Activated CD4-positive, alpha-beta T cell treated with anti-CD3 and anti-CD28 coated beads, Interleukin-2, amount 50 U/mL, for 4 hours (primary cell): ENCODE results near the gene PIGS.
"Not testable (repeated sequence)": the region's sequence is repeated elsewhere in the genome, so short reads cannot be mapped to it uniquely, and the experiment has no call there.

Experiments
- DNase-seq, 2 experiments: peaks; one replicate each; pipeline ENCODE4 v3.0.0-alpha.2; 2020

Gene PIGS

DNA sequence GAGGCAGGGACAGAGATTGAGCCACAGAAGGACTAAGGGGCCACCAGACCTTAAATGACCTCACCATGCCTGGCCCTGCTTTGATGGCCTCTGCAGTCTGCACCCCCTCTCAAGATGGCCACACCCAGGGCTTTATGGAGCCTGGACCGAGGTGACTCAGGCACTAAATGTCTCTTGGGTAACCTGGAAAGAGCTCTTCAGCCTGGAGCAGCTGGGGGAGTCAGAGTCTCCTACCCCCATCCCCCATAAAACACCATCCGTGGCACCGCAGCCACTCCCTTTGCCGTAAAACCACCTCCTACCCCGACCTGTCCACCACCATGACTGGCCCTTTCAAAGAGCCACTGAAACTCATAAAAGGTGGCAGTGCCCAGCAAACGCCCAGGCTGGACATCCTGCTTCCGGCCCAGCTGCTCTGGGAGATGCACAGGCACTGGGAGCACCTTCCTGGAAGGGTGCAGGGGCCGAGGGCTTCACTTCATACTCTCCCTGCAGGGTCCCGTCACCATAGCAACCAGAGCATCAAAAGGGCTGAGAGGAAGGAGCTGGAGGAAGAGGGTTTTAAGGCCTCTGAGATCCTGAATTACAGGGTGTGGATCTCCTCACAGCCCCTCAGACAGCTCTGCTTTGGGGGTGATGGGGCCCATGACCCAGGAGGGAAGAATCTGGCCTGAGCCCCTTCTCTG lies 42.9 kb downstream of the PIGS start:
- DNase-seq: no peak

DNA sequence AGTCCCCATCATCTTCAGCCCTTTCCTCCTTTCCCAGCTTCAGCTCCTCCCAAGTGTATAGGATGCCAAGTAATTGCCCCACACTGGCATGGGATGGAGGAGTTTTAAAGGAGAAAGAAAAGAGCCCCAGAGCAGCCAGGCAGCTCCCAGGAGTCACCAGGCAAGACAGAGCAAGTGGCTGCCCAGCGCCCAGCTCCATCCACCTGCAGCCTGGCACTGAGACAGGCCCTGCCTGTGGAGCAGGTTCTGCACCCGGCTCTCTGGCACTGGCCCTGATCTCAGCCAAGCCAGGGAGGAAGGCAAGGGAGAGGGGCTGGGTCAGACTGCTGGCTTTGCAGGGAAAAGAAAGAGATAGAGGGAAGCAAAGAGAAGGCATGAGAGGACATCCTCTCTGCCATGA lies 43.5 kb downstream of the PIGS start:
- no peak for DNase-seq

DNA sequence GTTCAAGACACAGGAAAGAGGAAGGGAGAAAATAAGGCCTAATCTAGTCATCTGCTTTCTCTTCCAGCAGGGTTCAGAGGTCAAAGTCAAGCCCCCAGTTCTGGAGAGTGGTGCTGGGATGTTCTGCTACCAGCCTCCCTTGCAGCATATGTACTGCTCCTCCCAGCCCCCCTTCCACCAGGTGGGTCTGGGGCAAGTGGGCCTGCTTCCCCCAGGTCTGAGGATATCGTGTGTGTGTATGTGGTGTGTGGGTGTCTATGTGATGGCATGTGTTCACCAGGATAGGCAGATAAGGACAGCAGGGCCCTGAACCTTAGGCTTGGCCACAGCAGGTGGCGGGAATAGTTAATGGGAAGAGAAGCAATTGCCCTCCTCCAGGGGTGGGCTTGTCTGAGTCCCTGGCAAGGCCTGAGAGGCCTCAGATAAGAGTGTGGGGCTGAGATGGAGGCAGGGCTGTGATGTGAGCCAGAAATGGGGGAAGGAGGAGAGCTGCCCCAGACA lies 44.1 kb downstream of the PIGS start:
- no peak for DNase-seq

DNA sequence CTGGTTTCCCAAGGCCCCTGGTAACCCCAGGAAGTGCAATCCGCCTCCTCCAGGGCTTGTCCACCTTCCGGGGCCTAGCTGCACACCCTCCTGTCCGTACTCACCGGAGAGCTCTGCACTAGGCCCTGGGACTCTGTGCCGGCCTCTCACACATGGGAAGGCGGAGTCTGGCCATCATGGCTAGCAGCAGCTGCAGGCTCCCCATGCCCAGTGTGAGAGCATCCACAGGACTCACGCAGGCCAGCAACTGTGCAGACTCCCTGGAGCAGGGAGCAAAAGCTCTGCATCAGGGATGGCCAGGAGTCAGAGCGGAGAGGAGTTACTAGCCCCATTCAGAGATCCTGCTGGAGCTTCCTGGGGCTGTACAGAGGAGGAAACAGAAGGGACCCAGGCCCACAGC lies 44.9 kb downstream of the PIGS start:
- DNase-seq: no peak

DNA sequence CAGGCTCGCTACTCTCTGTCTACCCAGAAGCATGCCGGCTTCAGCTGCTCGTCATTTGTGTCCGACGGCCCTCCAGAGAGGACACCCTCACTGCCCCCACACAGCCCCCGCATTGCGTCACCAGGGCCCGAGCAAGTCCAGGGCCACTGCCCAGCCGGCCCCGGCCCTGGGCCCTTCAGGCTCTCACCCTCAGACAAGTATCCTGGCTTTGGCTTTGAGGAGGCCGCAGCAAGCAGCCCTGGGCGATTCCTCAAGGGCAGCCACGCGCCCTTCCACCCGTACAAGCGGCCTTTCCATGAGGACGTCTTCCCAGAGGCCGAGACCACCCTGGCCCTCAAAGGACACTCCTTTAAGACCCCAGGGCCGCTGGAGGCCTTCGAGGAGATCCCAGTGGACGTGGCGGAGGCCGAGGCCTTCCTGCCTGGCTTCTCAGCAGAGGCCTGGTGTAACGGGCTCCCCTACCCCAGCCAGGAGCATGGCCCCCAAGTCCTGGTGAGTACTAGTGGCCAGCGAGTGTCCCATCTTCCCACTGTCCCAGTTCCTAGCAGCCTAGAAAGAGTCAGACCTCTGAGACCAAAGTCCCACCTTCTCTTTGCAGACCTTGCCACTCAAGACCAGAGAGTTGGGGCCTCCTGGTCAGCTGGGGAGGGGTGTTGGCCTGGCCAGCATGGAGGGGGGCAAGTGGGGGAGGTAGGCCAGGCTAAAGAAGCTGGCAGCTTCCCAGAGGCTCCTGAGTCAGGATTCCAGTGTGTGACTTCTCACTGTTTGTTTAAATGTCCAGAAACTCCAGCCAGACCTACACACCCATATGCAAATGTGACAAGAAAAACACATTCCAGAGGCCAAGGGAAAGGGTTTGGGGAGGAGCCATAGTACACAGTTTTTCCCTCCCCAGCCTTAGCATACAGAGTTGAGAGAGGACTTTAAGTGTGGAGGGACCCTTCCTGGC lies 46.6 kb downstream of the PIGS start:
- DNase-seq: no peak

DNA sequence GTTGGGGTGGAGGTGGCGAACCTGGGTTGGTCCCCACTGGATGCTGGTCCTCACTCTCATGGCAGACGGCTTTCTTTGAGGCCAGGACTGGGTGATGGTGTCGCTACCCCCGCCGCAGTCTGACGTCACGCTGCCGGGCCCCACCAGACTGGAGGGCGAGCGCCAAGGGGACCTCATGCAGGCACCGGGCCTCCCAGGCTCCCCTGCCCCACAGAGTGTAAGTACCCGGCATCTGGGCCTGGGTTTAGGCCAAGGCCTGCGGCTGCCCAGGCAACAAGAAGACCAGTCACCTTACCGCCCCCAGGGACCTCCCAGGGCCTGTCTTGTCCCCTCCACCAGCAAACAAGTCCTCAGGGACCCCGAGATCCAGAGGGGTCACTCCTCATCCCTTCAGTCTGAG lies 47.4 kb downstream of the PIGS start:
- DNase-seq: no peak

DNA sequence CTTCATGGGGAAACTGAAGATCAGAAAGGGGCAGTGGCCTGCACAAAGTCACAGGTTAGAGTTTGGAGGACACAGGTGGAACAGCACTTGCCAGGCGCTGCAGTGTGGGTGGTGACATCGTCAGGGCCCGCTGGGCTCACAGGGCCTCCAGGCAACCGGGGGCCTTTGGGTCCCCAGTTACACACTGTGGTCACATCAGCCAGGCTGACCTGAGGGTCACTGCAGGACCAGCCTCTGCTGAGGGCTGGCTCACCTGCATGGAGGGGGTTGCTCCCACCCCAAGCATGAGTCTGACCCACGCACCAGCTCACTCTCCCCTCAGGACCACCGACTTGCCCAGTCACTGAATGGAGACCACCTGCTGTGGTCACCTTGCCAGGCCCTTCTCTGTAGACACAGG lies 48.1 kb downstream of the PIGS start:
- no peak for DNase-seq

DNA sequence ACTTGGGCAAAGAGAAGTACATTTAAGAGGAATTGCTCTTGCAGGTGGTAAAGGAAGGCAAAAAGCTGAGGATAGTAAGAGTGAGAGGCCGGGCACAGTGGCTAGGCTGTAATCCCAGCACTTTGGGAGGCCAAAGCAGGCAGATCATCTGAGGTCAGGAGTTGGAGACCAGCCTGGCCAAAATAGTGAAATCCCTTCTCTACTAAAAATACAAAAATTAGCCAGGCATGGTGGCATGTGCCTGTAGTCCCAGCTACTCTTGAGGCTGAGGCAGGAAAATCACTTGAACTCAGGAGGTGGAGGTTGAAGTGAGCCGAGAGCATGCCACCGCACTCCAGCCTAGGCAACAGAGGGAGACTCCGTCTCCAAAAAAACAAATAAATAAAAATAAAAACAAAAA lies 49.0 kb downstream of the PIGS start:
- not testable (repeated sequence) for DNase-seq

DNA sequence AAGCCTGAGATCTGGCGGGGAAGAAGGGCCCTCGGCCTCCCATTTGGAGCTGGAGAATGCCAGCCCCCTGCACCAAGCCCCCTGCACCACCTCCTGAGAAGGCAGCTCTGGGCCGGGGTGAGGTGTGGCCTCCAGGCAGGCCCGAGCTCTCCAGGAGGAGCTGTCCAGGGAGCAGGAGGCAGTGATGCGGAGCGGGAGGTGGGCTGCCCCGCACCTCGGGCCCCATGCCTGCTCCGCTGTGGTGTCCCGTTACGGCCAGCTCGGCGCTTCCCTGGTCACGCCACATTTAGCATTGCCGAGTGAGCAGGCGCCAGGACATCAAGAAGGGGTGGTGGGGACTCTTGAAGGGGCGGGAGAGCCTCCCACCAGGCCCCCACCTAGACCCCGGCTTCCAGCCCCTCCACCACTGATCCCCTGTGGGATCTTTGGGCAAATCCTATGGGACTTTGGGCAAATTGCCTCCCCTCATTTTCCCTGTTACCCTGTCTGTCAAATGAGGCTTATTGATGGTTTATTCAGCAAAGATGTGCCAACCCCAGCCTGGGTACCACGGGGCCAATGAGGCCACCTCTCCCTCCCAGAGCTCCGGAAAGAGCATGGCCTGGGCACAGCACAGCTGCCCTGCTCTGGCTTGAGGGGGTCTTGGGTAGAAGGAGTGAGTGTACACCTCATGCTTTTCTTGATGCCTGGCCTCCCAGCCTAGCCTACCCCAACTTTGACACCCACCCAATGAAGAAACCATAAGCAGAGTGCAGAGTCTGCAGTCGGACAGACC lies 49.8 kb downstream of the PIGS start:
- no peak for DNase-seq

DNA sequence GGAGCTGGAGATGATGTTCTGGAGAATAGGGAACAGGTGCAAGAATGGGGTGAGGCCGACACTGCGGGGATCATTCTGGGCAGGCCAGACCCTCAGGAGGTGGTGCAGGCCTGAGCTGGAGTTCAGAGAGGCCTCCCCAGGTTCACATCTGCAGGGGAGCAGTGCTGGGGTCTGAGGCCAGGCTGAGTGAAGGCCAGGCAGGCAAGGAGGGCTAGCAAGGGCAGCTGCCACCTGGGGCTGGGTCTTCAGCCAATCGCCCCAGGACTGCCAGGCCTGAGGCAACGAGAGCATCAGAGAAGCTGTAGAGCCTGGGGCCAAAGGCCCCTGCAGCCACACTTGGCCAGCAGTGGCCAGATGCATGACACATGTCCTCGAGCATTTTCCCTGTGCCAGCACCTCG lies 50.6 kb downstream of the PIGS start:
- DNase-seq: no peak

DNA sequence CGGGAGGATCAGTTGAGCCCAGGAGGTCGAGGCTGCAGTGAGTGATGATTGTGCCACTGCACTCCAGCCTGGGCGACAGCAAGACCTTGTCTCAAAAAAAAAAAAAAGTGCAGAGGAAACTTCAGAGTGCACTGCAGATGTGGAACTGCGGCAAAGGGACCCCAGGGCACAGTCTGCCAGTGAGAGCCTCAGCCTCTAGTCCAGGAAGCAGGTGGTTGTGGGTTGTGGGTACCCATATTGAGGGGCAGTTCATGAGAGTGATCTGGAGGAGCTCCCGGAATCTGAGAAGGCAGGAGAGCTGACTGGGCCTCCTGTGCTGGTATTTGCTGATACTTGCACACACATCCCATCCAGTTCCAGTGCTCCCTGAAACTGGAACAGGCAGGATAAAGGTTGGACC lies 52.1 kb downstream of the PIGS start:
- no peak for DNase-seq

DNA sequence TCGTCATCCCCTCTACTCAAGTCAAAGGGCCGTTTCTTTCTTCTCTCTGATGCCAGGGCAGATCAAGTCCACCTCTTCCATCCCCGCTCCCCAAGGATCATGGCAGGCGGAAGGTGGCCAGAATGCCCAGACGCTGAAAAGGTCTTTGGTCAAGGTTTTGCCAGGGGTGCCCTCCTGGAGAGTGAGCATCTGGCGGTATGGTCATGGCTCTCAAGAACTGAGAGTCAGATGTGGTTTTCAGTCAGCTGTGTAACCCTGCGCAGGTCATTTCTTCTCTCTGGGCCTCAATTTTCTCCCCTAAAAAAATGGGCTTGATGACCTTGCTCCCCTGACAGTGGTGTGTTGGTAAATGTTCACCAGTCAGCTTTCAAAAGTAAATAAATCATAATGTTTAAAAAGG lies 52.7 kb downstream of the PIGS start:
- DNase-seq: no peak

DNA sequence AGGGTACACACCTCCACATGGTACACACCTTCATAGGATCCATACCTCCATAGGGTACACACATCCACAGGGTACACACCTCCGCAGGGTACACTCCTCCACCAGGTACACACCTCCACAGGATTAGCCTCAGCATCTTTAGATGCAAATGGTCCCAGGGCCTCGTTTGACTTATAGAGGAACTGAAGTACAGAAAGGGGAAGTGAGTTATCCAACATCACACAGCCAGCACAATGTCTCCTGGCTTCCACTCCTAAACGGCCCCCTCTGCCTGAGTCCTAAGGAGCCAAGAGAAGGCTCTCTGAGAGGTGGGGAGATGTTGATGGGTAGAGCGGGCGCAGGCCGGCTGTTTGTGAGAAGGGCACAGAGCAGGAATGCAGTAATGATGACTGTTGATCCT lies 53.2 kb downstream of the PIGS start:
- DNase-seq: no peak

DNA sequence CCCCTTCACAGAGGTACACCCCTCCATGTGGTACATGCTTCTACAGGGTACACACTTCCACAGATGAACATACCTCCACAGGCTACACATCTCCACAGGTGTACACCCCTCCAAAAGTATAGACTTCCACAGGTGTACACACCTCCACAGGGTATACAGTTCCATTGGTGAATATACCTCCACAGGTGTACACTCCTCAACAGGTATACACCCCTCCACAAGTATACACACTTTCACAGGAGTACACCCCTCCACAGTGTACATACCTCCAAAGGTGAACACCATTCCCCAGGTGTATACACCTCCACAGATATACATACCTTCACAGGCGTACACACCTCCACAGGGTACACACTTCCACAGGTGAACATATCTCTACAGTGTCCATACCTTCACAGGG lies 55.8 kb downstream of the PIGS start:
- DNase-seq: no peak

DNA sequence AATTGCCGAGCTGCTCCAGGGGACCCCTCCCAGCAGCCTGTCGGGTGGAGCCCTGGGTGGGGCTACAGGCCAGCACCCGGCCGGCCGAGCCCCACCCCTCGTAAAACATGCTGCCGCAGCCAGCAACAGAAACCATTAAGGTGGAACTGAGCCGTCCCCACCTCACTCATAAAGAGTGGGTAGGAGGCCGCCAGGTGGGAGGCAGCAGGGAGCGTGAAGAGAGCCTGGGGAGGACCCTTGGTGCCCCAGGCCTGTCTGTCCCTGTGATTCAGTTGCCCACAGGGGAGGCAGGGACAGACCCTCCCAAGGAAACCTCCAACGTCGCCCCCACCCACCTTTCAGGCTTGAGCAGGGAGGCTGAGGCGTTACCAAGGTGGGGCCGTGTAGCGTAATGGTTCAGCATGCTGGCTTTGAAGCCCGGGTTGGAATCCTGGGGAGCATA lies 56.7 kb downstream of the PIGS start:
- DNase-seq: no peak

DNA sequence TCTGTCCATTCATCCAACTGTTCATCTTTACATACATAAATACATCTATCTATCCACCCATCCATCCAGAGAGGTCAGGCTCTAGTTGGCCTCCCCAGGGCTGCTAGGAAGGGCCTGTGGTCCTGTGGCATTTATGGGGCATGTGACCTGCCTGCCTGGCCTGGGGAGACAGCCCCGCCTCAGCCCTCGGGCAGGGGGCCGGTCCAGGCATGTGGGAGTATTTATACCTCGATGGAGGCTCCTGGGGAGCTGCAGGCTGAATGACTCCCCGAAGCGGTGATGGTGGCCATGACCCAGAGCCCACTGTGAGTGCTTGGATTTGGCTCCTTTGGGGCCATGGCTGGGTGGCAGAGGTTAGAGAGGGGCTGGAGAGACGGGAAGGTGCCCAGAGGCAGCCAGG lies 57.8 kb downstream of the PIGS start:
- no peak for DNase-seq

DNA sequence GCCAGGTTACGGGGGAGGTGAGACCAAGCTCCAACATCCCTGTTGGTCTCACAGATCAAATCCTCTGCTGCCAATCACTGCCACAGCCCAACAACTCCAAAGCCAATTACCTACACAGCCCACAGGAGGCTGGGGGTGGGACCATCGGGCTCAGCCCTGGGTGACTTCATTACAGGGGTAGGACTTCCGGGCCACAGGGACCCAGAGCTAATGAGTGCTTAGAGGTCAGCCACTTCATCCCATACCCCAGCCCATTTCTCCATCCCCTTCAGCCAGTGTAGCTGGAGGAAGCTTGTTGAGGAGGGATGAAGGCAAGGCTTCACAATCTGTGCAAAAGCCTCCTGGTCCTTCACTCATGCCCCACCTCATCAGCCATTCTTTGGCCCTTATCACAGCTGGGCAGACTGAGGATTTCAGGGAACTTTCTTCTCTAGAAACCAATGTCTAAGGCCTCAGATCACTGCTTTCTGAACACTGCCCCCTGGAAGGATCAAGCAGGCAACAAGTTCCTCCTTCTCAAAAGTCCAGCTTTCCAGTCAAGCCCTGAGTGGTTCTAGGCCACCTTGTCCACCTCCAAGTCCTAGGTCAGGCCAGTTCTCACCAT lies 59.4 kb downstream of the PIGS start:
- no peak for DNase-seq

DNA sequence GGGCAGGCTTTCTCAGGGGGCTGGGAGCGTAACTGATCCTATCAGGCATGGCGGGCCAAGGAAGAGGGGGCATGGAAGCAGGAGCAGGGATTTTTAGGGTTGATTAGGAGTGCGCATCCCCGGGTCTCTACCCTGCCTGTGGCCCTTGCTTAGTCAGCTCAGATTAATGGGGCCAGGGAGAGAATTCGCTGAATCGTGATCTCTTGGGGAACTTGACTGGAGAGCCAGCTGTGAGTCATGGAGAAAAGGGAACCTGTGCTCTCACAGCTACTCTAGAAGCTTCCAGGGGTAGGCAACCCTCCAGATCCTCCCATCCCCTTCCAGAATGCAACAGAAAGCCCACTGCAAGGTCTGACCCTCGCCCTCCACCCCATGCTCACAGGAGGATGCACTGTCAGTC lies 61.5 kb downstream of the PIGS start:
- DNase-seq: no peak

DNA sequence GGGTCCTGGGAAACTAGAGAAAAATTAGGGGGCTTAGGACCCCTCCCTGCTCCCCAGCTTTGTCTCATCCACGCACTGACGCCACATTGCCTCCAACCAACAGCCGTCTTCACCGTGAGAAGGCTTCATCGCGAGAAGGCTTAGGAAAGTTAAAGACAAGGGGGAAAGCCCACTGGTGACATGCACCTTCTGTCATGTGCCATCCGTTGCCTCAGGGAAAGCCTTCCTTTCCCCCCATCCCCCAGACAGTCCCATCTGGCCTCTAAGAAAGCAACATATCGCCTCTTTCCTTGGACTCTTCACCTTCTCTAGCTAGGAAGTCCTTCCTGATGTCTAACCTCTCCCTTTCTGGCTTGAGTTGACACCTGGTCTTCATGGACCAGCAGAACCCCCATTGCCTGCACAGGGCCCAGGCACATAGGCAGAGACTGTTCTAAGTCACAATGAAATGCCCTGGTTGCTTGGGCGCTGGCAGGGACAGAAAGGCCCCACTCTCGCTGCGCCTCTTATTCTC lies 63.1 kb downstream of the PIGS start:
- DNase-seq: no peak

DNA sequence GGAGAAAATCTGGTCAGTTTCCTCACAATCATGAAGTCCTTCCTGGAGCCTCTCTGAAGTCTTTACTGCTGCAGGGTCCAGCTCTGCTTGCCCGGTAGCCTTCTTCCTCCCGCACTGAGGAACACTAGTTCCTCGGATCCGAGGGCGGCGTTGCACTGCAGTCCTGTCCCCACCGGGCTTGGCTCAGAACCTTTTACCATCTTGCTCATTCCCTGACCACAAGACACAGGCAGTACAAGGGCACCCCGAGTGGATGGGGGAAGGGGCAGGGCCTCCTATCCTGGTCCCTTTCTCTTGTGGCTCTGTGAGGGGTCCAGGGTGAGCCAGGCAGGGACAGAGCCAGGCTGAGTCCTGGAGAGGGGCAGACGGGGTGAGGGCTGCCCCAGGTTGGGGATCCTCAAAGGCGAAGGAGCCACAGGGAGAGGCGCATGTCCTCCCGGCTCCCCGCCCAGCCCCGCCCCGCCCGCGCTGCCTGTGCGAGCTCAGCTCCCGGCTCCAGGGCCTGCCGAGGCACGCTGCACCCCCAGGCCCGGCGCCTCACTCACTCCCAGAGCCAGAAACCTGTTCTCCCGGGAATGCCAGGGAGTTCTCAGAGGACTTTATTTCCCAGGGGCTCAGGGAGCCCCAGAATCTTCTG lies 63.6 kb downstream of the PIGS start:
- no peak for DNase-seq

DNA sequence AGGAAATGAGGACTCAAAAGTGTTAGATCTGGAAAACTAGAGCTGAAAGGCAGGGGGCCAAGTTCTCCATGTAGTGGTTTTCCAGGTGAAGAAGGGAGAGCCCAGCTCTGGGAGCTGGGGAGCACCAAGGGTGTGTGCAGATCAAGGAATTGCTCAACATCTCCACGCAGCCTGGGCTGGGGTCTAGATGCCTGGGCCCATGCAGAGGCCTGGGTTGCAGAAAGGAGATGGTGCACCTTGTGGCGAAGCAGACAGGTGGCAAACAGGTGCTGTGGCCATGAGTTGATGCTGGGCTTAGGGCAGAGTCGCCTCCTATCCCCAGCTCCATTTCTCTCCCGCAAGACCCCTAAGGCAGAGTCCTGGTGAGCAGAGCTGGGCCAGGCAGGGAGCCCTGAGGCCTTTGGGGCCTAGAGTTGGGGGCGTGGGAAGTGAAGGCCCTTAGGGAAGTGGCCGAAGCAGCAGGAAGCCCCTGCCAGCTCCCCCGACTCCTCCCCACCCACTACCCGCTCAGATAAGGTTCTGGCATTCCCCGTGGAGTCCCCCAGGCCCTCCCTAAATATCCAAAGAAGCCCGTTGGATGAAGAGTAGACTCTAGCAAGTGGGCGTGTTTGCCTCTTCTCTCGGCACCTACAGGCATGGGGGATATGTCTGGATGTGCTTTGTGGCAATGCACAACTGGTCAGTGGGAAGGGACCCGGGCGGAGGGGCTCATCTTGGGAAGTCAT lies 64.4 kb downstream of the PIGS start:
- no peak for DNase-seq
